Vagina (tissue), 2 donors: Measurements from ENCODE around the gene PRTG. TPM values are rescaled to one million over a fixed set of nuclear protein-coding genes. Genes with fewer than 3 reads are reported as not detected.
"Not testable (repeated sequence)": the region's sequence is repeated elsewhere in the genome, so short reads cannot be mapped to it uniquely, and the experiment has no call there.

ENCODE experiments used
- DNase-seq, 2 donors: peaks; one replicate each; pipeline ENCODE4 v3.0.0-alpha.2; 2017; ENCODE audit errors: extremely low spot score in 2 of 2
- H3K27ac ChIP-seq: fragments of 200-600 bp; sonication (generic); one replicate; pipeline ENCODE4 v1.5.1; 2019
- H3K27me3 ChIP-seq: fragments of 200-600 bp; sonication (generic); one replicate; pipeline ENCODE4 v1.5.1; 2019
- H3K36me3 ChIP-seq, 2 donors: fragments of 200-600 bp; sonication (generic); one replicate each; pipeline ENCODE4 v1.5.1; 2017 to 2019
- H3K4me1 ChIP-seq: fragments of 200-600 bp; sonication (generic); one replicate; pipeline ENCODE4 v1.5.1; 2019
- H3K4me3 ChIP-seq, 2 donors: fragments of 200-600 bp; sonication (generic); 1 replicate in 1 of 2; 2 replicates in 1 of 2; pipeline ENCODE4 v1.5.1; 2016 to 2019
- H3K9me3 ChIP-seq: fragments of 200-600 bp; sonication (generic); one replicate; pipeline ENCODE4 v1.5.1; 2019
- POLR2A ChIP-seq, 2 donors: fragments of 450-650 bp; IDR thresholded peaks; one replicate each; pipeline ENCODE4 v1.6.1; 2017; ENCODE audit warnings: antibody characterized with exemption in 2 of 2, mild to moderate bottlenecking in 2 of 2, moderate library complexity in 2 of 2
- POLR2AphosphoS5 ChIP-seq, 2 donors: sonication (generic); formaldehyde crosslinking; IDR thresholded peaks; one replicate each; pipeline ENCODE4 v1.9.0; 2017; ENCODE audit warnings: antibody characterized with exemption in 2 of 2, mild to moderate bottlenecking in 2 of 2, low read depth in 1 of 2; ENCODE audit not compliant: insufficient read depth in 1 of 2
- intact Hi-C: fragments of 100-400 bp; cut with DNase I; formaldehyde crosslinking; loops from one replicate; pipeline ENCODE4 v1.15.1; 2023
- total RNA-seq: library from RNA; depleted of rRNA; stranded (reverse); fragments of >200 nt; gene quantifications from one replicate; pipeline ENCODE4 v1.2.3, GENCODE V29; 2016
- TF ChIP-seq, protein P1 (sequence below), 3 experiments: fragments of 450-650 bp in 2 of 3; fragments of 200-600 bp in 1 of 3; sonication (generic) in 1 of 3; IDR thresholded peaks; one replicate each; pipeline ENCODE4 v1.5.1; 2017 to 2019; ENCODE audit warnings: antibody characterized with exemption in 3 of 3, mild to moderate bottlenecking in 2 of 3, moderate library complexity in 2 of 3

The PRTG gene, protein sequence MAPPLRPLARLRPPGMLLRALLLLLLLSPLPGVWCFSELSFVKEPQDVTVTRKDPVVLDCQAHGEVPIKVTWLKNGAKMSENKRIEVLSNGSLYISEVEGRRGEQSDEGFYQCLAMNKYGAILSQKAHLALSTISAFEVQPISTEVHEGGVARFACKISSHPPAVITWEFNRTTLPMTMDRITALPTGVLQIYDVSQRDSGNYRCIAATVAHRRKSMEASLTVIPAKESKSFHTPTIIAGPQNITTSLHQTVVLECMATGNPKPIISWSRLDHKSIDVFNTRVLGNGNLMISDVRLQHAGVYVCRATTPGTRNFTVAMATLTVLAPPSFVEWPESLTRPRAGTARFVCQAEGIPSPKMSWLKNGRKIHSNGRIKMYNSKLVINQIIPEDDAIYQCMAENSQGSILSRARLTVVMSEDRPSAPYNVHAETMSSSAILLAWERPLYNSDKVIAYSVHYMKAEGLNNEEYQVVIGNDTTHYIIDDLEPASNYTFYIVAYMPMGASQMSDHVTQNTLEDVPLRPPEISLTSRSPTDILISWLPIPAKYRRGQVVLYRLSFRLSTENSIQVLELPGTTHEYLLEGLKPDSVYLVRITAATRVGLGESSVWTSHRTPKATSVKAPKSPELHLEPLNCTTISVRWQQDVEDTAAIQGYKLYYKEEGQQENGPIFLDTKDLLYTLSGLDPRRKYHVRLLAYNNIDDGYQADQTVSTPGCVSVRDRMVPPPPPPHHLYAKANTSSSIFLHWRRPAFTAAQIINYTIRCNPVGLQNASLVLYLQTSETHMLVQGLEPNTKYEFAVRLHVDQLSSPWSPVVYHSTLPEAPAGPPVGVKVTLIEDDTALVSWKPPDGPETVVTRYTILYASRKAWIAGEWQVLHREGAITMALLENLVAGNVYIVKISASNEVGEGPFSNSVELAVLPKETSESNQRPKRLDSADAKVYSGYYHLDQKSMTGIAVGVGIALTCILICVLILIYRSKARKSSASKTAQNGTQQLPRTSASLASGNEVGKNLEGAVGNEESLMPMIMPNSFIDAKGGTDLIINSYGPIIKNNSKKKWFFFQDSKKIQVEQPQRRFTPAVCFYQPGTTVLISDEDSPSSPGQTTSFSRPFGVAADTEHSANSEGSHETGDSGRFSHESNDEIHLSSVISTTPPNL
- total RNA-seq, result 5.2 TPM

DNA sequence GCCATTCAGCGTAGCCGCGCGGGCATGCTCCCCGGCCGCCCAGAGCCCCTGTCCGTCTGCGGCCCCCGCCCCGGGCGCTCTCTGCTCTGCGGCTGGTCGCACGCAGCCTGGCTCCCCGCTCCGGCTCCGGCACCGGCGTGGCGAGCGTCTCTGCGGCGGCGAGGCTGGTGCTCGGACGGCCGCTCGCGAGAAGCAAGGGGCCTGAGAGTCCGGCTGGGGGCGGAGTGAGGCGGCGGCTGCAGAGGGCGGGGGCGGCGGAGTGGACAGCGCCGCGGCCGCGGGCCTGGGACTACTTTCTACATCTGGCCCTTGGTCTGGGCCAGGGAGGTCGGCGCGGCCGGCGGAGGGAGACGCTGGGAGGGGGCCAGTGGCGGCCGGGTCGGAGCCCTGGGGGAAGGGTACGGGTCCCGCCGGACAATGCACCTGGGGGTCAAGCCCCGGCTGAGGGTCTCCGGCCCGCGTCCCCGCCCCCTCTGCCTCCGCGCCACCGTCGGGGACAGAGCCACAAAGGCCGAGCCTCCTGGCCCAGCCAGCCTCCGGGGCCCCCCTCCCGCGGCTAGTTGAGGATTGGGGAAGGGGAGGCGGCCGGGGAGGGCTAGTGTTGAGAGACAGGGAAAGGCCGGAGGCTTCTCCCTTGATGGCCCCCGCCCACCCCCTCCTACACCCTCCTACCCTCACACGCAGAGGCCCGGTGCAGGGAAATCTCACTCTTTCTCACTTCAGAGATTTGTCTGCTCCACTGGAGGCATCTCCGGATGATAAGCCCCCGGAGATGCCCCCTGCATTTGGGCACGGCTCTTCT, at the start of gene PRTG:
PRTG (minus strand) TSS at position 226 of the 802 bp plus-strand sequence; CDS start at position 5, 221 bp downstream.
- Histone ChIP-seq H3K4me1 (peaks cover 19% of the 10 kb centered on the region), H3K9me3 (no peaks in the 10 kb centered on the region), H3K27me3 (no peaks in the 10 kb centered on the region), H3K27ac (peak within 1 kb of the TSS; percentile 52), H3K4me3 (peak within 1 kb of the TSS; percentile 63 to 68), H3K36me3 (no peaks in the 10 kb centered on the region)
- DNase-seq, result no peak
- intact Hi-C loops, result no loop called here
- TF ChIP-seq POLR2A (IDR thresholded peaks at IDR 0.05) (no peak), POLR2AphosphoS5 (IDR thresholded peaks at IDR 0.05; ENCODE audit: insufficient read depth in 1 of 2, low read depth in 1 of 2) (peak in 1 of 2 donors; percentile 26)

DNA sequence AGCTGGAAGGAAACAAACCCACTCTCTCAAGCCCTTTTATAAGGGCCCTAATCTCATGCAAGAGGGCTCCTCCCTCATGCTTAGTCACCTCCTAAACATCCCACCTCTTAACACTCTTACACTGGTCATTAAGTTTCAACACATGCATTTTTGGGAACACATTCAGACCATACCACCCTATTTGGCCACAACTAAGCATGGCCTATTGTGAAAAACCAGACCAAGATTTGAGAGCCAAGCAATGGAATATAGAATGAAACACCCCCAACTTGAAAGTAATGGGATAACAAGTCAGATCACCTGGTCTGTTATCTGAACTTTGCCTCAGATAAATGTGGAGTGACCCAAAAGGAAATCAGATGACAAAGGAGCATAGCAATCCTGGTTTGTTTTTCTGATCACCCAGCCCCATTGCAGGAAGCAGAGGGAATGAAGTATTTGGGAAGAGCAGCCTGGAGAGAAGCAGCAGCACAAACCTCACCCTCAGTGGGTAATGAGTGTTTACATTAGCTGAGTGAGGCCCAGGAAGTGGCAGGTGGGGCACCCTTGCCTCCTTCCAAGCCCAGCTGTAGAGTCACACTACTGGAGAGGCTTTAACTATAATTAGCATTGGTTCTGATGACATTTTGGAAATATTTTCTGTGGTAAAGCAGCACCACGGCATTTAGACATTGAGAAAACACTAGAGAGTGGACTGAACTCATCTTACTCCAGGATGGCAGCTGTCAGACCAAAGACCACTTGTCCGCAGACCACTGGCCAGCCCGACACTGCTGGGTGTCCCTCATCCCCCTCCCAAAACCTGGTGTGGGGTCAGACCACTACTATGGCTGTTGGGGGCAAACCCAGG, 48.8 kb upstream of the PRTG start:
- Histone ChIP-seq H3K4me1 (no peaks in the 10 kb centered on the region), H3K9me3 (no peaks in the 10 kb centered on the region), H3K27ac (no peak overlapping the region), H3K4me3 (no peak overlapping the region), H3K27me3 (no peaks in the 10 kb centered on the region), H3K36me3 (no peaks in the 10 kb centered on the region)
- intact Hi-C loops, result no loop called here
- no peak for TF ChIP-seq POLR2AphosphoS5 (IDR thresholded peaks at IDR 0.05; ENCODE audit: insufficient read depth in 1 of 2, low read depth in 1 of 2)
- DNase-seq, result no peak

DNA sequence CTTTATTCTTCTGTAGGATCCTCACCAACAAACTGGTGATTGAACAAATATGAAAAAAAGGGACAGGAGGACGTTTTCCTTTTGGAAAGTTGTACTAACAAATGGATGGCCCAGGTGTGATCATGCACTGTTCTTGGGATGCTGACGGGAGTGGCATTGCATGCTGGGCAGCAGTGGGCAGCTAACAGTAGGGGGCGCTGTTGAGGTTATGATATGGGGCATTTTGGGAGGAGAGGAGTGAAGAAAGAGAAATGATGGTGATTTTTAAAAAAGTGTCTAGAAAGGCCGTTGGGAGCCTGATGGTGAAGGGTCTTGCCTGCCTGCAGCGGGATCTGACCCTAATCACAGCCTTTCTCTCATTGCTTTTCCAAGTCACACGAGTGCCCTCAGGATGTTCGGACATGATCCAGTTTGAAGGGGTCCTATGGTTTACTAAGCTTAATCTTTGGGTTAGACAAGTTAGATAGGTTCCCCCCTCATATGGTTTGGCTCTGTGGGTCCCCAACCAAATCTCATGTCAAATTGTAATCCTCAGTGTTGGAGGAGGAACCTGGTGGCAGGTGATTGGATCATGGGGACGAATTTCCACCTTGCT, 46.2 kb upstream of the PRTG start:
- Histone ChIP-seq H3K27ac (no peak overlapping the region), H3K4me3 (no peak overlapping the region), H3K36me3 (no peaks in the 10 kb centered on the region), H3K27me3 (no peaks in the 10 kb centered on the region), H3K9me3 (no peaks in the 10 kb centered on the region), H3K4me1 (no peaks in the 10 kb centered on the region)
- no peak for DNase-seq
- TF ChIP-seq, protein P1, sequence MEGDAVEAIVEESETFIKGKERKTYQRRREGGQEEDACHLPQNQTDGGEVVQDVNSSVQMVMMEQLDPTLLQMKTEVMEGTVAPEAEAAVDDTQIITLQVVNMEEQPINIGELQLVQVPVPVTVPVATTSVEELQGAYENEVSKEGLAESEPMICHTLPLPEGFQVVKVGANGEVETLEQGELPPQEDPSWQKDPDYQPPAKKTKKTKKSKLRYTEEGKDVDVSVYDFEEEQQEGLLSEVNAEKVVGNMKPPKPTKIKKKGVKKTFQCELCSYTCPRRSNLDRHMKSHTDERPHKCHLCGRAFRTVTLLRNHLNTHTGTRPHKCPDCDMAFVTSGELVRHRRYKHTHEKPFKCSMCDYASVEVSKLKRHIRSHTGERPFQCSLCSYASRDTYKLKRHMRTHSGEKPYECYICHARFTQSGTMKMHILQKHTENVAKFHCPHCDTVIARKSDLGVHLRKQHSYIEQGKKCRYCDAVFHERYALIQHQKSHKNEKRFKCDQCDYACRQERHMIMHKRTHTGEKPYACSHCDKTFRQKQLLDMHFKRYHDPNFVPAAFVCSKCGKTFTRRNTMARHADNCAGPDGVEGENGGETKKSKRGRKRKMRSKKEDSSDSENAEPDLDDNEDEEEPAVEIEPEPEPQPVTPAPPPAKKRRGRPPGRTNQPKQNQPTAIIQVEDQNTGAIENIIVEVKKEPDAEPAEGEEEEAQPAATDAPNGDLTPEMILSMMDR (IDR thresholded peaks at IDR 0.05), result no peak
- no peak for TF ChIP-seq POLR2AphosphoS5 (IDR thresholded peaks at IDR 0.05; ENCODE audit: insufficient read depth in 1 of 2, low read depth in 1 of 2)
- TF ChIP-seq POLR2A (IDR thresholded peaks at IDR 0.05), result no peak
- intact Hi-C loops, result no loop called here

DNA sequence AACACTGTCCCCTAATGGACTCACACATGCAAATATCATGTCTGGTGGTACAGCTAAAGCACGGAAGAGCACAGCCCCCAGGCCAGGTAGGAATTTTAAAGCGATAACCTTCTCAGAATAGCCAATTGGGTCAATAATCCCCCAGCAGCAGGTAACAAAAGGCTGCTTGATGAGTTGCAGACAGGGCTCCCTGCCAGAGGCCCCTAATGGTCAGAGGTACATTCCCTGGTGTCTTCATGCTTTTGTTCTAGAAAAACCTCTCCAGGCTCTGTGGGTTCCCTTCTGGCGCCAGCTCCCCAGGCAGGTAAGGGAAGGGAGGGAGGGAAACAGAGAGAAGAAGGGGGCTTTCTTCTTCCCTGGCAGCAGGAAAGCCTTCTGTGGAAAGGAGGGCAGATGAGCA, 43.4 kb upstream of the PRTG start:
- Histone ChIP-seq H3K4me3 (no peak overlapping the region), H3K27me3 (no peaks in the 10 kb centered on the region), H3K36me3 (no peaks in the 10 kb centered on the region), H3K4me1 (no peaks in the 10 kb centered on the region), H3K9me3 (no peaks in the 10 kb centered on the region), H3K27ac (no peak overlapping the region)
- TF ChIP-seq POLR2AphosphoS5 (IDR thresholded peaks at IDR 0.05; ENCODE audit: insufficient read depth in 1 of 2, low read depth in 1 of 2), result no peak
- intact Hi-C loops, result no loop called here
- DNase-seq, result no peak

DNA sequence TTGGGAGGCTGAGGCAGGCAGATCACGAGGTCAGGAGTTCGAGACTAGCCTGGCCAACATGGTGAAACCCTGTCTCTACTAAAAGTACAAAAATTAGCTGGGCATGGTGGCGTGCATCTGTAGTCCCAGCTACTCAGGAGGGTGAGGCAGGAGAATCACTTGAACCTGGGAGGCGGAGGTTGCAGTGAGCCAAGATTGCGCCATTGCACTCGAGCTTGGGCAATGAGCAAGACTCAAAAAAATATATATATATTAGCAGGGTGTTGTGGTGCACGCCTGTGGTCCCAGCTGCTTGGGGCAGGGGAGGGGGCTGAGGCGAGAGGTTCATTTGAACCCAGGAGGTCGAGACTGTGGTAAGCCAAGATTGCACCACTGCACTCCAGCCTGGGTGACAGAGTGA, 42.6 kb upstream of the PRTG start:
- intact Hi-C loops, H3K27me3 ChIP-seq, H3K4me3 ChIP-seq, H3K9me3 ChIP-seq, H3K27ac ChIP-seq, DNase-seq, H3K36me3 ChIP-seq, H3K4me1 ChIP-seq: not testable (repeated sequence)

DNA sequence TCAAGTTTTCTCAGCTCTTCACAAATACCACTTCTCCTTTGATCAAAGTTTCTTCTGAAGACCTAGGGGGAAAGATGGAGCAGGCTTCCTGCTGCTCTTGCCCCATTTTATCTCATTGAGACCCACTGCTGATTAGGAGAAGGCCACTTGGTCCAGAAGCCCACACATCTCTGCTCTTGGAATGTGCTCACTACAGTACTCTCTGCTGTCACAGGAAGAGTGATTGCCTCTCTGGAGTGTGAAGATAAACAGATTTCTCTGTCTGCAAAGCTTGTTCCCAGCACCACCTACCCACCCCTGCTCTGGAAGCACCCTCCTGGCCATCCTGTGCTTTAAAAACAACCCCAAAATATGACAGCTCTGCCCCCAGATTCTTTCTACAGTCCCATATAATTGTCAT, 41.3 kb upstream of the PRTG start:
- TF ChIP-seq POLR2A (IDR thresholded peaks at IDR 0.05), result no peak
- no peak for TF ChIP-seq POLR2AphosphoS5 (IDR thresholded peaks at IDR 0.05; ENCODE audit: insufficient read depth in 1 of 2, low read depth in 1 of 2)
- TF ChIP-seq, protein P1 (IDR thresholded peaks at IDR 0.05), result no peak
- Histone ChIP-seq H3K4me3 (no peak overlapping the region), H3K9me3 (no peaks in the 10 kb centered on the region), H3K27ac (no peak overlapping the region), H3K27me3 (no peaks in the 10 kb centered on the region), H3K36me3 (no peaks in the 10 kb centered on the region), H3K4me1 (no peaks in the 10 kb centered on the region)
- no peak for DNase-seq
- intact Hi-C loops, result no loop called here
